Esophagus squamous epithelium (tissue), 5 donors: ENCODE data around the gene EPB41L4A. TPM values are rescaled to one million over a fixed set of nuclear protein-coding genes. Genes with fewer than 3 reads are reported as not detected.

Source experiments
- DNase-seq: peaks from one replicate; lab custom pipeline; 2025; lab: John Stamatoyannopoulos, UW
- H3K27ac ChIP-seq, 4 donors: fragments of 200-600 bp; sonication (generic); one replicate each; pipeline ENCODE4 v1.5.1; 2016 to 2019; ENCODE audit warnings: mild to moderate bottlenecking in 1 of 4
- H3K27me3 ChIP-seq, 4 donors: fragments of 200-600 bp; sonication (generic); 1 replicate in 3 of 4; 2 replicates in 1 of 4; pipeline versions ENCODE4 v1.5.1 to v1.6.0; 2017 to 2021; ENCODE audit warnings: antibody characterized with exemption in 1 of 4
- H3K36me3 ChIP-seq, 3 donors: fragments of 200-600 bp; sonication (generic); one replicate each; pipeline ENCODE4 v1.5.1; 2016 to 2019
- H3K4me1 ChIP-seq, 3 donors: fragments of 200-600 bp; sonication (generic); one replicate each; pipeline ENCODE4 v1.5.1; 2017 to 2019
- H3K4me3 ChIP-seq, 4 donors: fragments of 200-600 bp; sonication (generic); 1 replicate in 3 of 4; 2 replicates in 1 of 4; pipeline ENCODE4 v1.5.1; 2016 to 2019; ENCODE audit warnings: mild to moderate bottlenecking in 2 of 4, moderate library complexity in 1 of 4
- H3K9me3 ChIP-seq, 3 donors: fragments of 200-600 bp; sonication (generic); one replicate each; pipeline ENCODE4 v1.5.1; 2016 to 2019
- CTCF ChIP-seq, 6 experiments: fragments of 450-650 bp in 4 of 6; fragments of 200-600 bp in 2 of 6; sonication (generic) in 2 of 6; IDR thresholded peaks; one replicate each; pipeline ENCODE4 v1.5.1; 2016 to 2019; ENCODE audit warnings: antibody characterized with exemption in 6 of 6, mild to moderate bottlenecking in 4 of 6, moderate library complexity in 4 of 6
- POLR2A ChIP-seq, 4 donors: fragments of 450-650 bp; IDR thresholded peaks; one replicate each; pipeline ENCODE4 v1.6.1; 2017; ENCODE audit warnings: antibody characterized with exemption in 4 of 4, mild to moderate bottlenecking in 4 of 4, moderate library complexity in 3 of 4
- WGBS, 2 donors: methylation state at CpG; one replicate each; pipeline ENCODE4 v1.1.5; 2018; 5-methylcytosine and 5-hydroxymethylcytosine counted together
- intact Hi-C: fragments of 100-400 bp; cut with DNase I; formaldehyde crosslinking; loops from one replicate; pipeline ENCODE4 v1.15.0; 2022
- total RNA-seq, 4 donors: library from RNA; depleted of rRNA; stranded (reverse); fragments of >200 nt; gene quantifications; one replicate each; pipeline ENCODE4 v1.1.0, GENCODE V29; 2016
- donor health status: DM: yes; HTN: yes; CAD: no.

EPB41L4A gene
- total RNA-seq, 4 donors from 2014 or later = 18.9 to 25.9 (median 20.7) TPM

GRCh38 chr5:112125903-112126302 lies 293.2 kb downstream of the EPB41L4A start:
- H3K9me3 ChIP-seq = no peaks in the 10 kb centered on the region
- no peak for TF ChIP-seq POLR2A (IDR thresholded peaks at IDR 0.05)
- TF ChIP-seq CTCF (IDR thresholded peaks at IDR 0.05) = no peak
- DNase-seq = no peak
- no peak overlapping the region for H3K27ac ChIP-seq
- peaks cover 0 to 3% (median 0%) of the 10 kb centered on the region in 3 donors for H3K4me1 ChIP-seq
- H3K4me3 ChIP-seq = no peak overlapping the region
- intact Hi-C loops = no loop called here
- 74 to 91% methylated on average over 2 of the region's 2 CpGs for WGBS, 2 donors
- H3K27me3 ChIP-seq = peaks cover 0 to 7% (median 0%) of the 10 kb centered on the region in 4 donors
- no peaks in the 10 kb centered on the region for H3K36me3 ChIP-seq

- Histone ChIP-seq H3K36me3 (no peaks in the 10 kb centered on the region), H3K4me1 (peaks cover 0 to 3% (median 0%) of the 10 kb centered on the region in 3 donors), H3K4me3 (no peak overlapping the region), H3K9me3 (no peaks in the 10 kb centered on the region), H3K27me3 (peaks cover 0 to 7% (median 0%) of the 10 kb centered on the region in 4 donors), H3K27ac (no peak overlapping the region)
- WGBS, 2 donors = 50 to 51% methylated on average over 3 of the region's 3 CpGs
- TF ChIP-seq CTCF (IDR thresholded peaks at IDR 0.05) (no peak), POLR2A (IDR thresholded peaks at IDR 0.05) (no peak)
- intact Hi-C loops = no loop called here
- no peak for DNase-seq
These were observed 294.3 kb downstream of the EPB41L4A start for GRCh38 chr5:112124788-112125187.

- Histone ChIP-seq H3K27ac (no peak overlapping the region), H3K9me3 (no peaks in the 10 kb centered on the region), H3K36me3 (no peaks in the 10 kb centered on the region), H3K4me1 (peaks cover 0 to 3% (median 0%) of the 10 kb centered on the region in 3 donors), H3K27me3 (no peaks in the 10 kb centered on the region), H3K4me3 (no peak overlapping the region)
- TF ChIP-seq POLR2A (IDR thresholded peaks at IDR 0.05) (no peak), CTCF (IDR thresholded peaks at IDR 0.05) (no peak)
- intact Hi-C loops = no loop called here
- no peak for DNase-seq
- WGBS, 2 donors = 29 to 72% methylated on average over 2 of the region's 2 CpGs
These were observed 296.0 kb downstream of the EPB41L4A start for GRCh38 chr5:112123086-112123485.

GRCh38 chr5:112122353-112122752 lies 296.7 kb downstream of the EPB41L4A start:
- no peaks in the 10 kb centered on the region for H3K27me3 ChIP-seq
- no peaks in the 10 kb centered on the region for H3K9me3 ChIP-seq
- no peaks in the 10 kb centered on the region for H3K36me3 ChIP-seq
- 82 to 86% methylated on average over 3 of the region's 3 CpGs for WGBS, 2 donors
- no peak overlapping the region for H3K4me3 ChIP-seq
- H3K27ac ChIP-seq = no peak overlapping the region
- TF ChIP-seq POLR2A (IDR thresholded peaks at IDR 0.05) (no peak), CTCF (IDR thresholded peaks at IDR 0.05) (no peak)
- intact Hi-C loops = no loop called here
- H3K4me1 ChIP-seq = peaks cover 0 to 3% (median 0%) of the 10 kb centered on the region in 3 donors
- DNase-seq = no peak

GRCh38 chr5:112121258-112121657 lies 297.8 kb downstream of the EPB41L4A start:
- no peak for DNase-seq
- Histone ChIP-seq H3K36me3 (no peaks in the 10 kb centered on the region), H3K4me3 (no peak overlapping the region), H3K27ac (no peak overlapping the region), H3K4me1 (peaks cover 0 to 3% (median 0%) of the 10 kb centered on the region in 3 donors), H3K9me3 (no peaks in the 10 kb centered on the region), H3K27me3 (no peaks in the 10 kb centered on the region)
- TF ChIP-seq CTCF (IDR thresholded peaks at IDR 0.05) = no peak
- no peak for TF ChIP-seq POLR2A (IDR thresholded peaks at IDR 0.05)
- intact Hi-C loops = no loop called here
- WGBS, 2 donors = 74 to 76% methylated on average over 3 of the region's 3 CpGs
